Thyroid gland (tissue), 4 donors: ENCODE results near the gene LRP1.

Experiments
- CTCF ChIP-seq, 6 experiments: fragments of 200-600 bp in 3 of 6; fragments of 450-650 bp in 3 of 6; sonication (generic) in 3 of 6; IDR thresholded peaks; one replicate each; pipeline ENCODE4 v1.5.1; 2016 to 2019; ENCODE audit warnings: antibody characterized with exemption in 6 of 6, mild to moderate bottlenecking in 2 of 6, inconsistent platforms in 1 of 6, moderate library complexity in 1 of 6
- POLR2A ChIP-seq, 2 donors: fragments of 450-650 bp; IDR thresholded peaks; one replicate each; pipeline ENCODE4 v1.6.1; 2017; ENCODE audit warnings: antibody characterized with exemption in 2 of 2, mild to moderate bottlenecking in 2 of 2, moderate library complexity in 1 of 2

- TF ChIP-seq CTCF (IDR thresholded peaks at IDR 0.05) (no peak), POLR2A (IDR thresholded peaks at IDR 0.05) (no peak)
Observed at GRCh38 chr12:57181072-57181471, 52.8 kb downstream of the LRP1 start.
